Stimulated activated CD4-positive, alpha-beta T cell treated with anti-CD3 and anti-CD28 coated beads, Interleukin-2, amount 100 ng/mL, for 4 hours (primary cell): ENCODE measurements around the gene ELAVL1.
"Not testable (repeated sequence)": the region's sequence is repeated elsewhere in the genome, so short reads cannot be mapped to it uniquely, and the experiment has no call there.

Source experiments
- DNase-seq: peaks from one replicate; pipeline ENCODE4 v3.0.0-alpha.2; 2020; ENCODE audit warnings: low read depth

Gene ELAVL1

GRCh38 chr19:7921302-7921966 is 84.0 kb downstream of the ELAVL1 start:
- DNase-seq: no peak

- peak; percentile 100 for DNase-seq
Observed at GRCh38 chr19:7920519-7921301, 84.7 kb downstream of the ELAVL1 start.

- DNase-seq: peak; percentile 96
Observed at GRCh38 chr19:7919610-7920518, 85.6 kb downstream of the ELAVL1 start, which contains the start of gene SNAPC2. Gene SNAPC2, plus strand, starts transcription at chr19:7920338. Its CDS starts 29 bp downstream, at chr19:7920367.

GRCh38 chr19:7918615-7919421 is 86.6 kb downstream of the ELAVL1 start:
- no peak for DNase-seq

- DNase-seq: not testable (repeated sequence)
Observed at GRCh38 chr19:7918062-7918614, 87.3 kb downstream of the ELAVL1 start.

- peak; percentile 47 for DNase-seq
Observed at GRCh38 chr19:7917267-7918061, 88.0 kb downstream of the ELAVL1 start.

- no peak for DNase-seq
Observed at GRCh38 chr19:7916955-7917266, 88.5 kb downstream of the ELAVL1 start.

- DNase-seq: no peak
Observed at GRCh38 chr19:7916103-7916954, 89.1 kb downstream of the ELAVL1 start.

- no peak for DNase-seq
Observed at GRCh38 chr19:7915250-7916102, 90.0 kb downstream of the ELAVL1 start.

- DNase-seq: no peak
Observed at GRCh38 chr19:7914598-7915045, 90.8 kb downstream of the ELAVL1 start, which contains the start of gene TGFBR3L. Gene TGFBR3L, plus strand, starts transcription at chr19:7914830.

- no peak for DNase-seq
Observed at GRCh38 chr19:7914099-7914498, 91.3 kb downstream of the ELAVL1 start.

GRCh38 chr19:7913652-7914051 is 91.8 kb downstream of the ELAVL1 start:
- DNase-seq: no peak

- no peak for DNase-seq
Observed at GRCh38 chr19:7912697-7913564, 92.5 kb downstream of the ELAVL1 start.

- no peak for DNase-seq
Observed at GRCh38 chr19:7912144-7912696, 93.2 kb downstream of the ELAVL1 start.

GRCh38 chr19:7911508-7912143 is 93.8 kb downstream of the ELAVL1 start:
- no peak for DNase-seq

- DNase-seq: no peak
Observed at GRCh38 chr19:7910321-7911161, 94.9 kb downstream of the ELAVL1 start.
